PC-9 (cell line): ENCODE results near the gene FLAD1. TPM values are rescaled to one million over a fixed set of nuclear protein-coding genes. Genes with fewer than 3 reads are reported as not detected.

Experiments used
- BruUV-seq: library from RNA; stranded (reverse); fragments of 400-500 nt; replicated peaks from 2 replicates; lab custom pipeline; 2021; lab: Mats Ljungman, UMichigan
- CTCF ChIA-PET: fragments of 300-600 bp; sonication (Branson Sonifier 250); formaldehyde crosslinking; loops from one replicate; lab custom pipeline; 2022; ENCODE audit warnings: antibody characterized with exemption; lab: Charles Lee
- POLR2A ChIA-PET: fragments of 300-600 bp; sonication (Branson Sonifier 250); formaldehyde crosslinking; loops from one replicate; lab custom pipeline; 2022; ENCODE audit warnings: antibody characterized with exemption; ENCODE audit not compliant: unreplicated experiment; lab: Charles Lee
- DNase-seq, 2 experiments: peaks; one replicate each; pipeline versions ENCODE4 v3.0.0 to v3.0.0-alpha.2; 2015 to 2022; ENCODE audit warnings: mixed read lengths in 1 of 2
- H2AFZ ChIP-seq: fragments of 200-600 bp; sonication (generic); 2 replicates; pipeline ENCODE4 v1.8.1; 2017; ENCODE audit warnings: antibody characterized with exemption
- H3F3A ChIP-seq: fragments of 200-600 bp; sonication (generic); 2 replicates; pipeline ENCODE4 v1.8.1; 2017; ENCODE audit warnings: antibody characterized with exemption, mild to moderate bottlenecking, low read depth; ENCODE audit not compliant: insufficient read depth
- H3K27ac ChIP-seq: fragments of 200-600 bp; sonication (generic); 2 replicates; pipeline ENCODE4 v1.6.1; 2016; ENCODE audit warnings: mixed run types
- H3K27me3 ChIP-seq: fragments of 200-600 bp; sonication (generic); 2 replicates; pipeline ENCODE4 v1.6.1; 2016; ENCODE audit warnings: low read depth, mixed run types; ENCODE audit not compliant: insufficient read depth
- H3K36me3 ChIP-seq: fragments of 200-600 bp; sonication (generic); 2 replicates; pipeline ENCODE4 v1.6.1; 2016; ENCODE audit warnings: low read depth, mixed run types
- H3K4me1 ChIP-seq: fragments of 200-600 bp; sonication (generic); replicated peaks from 2 replicates; pipeline ENCODE4 v1.6.1; 2016; ENCODE audit warnings: mixed run types; ENCODE audit not compliant: insufficient read depth
- H3K4me2 ChIP-seq: fragments of 200-600 bp; sonication (generic); 2 replicates; pipeline ENCODE4 v1.6.1; 2017; ENCODE audit warnings: mixed run types
- H3K4me3 ChIP-seq: fragments of 200-600 bp; sonication (generic); 2 replicates; pipeline ENCODE4 v1.6.1; 2016; ENCODE audit warnings: mixed run types
- H3K79me2 ChIP-seq: fragments of 200-600 bp; sonication (generic); 2 replicates; pipeline ENCODE4 v1.6.1; 2017; ENCODE audit warnings: low read depth, mixed run types
- H3K9me2 ChIP-seq: fragments of 200-600 bp; sonication (generic); 2 replicates; pipeline ENCODE4 v1.8.1; 2017; ENCODE audit warnings: mild to moderate bottlenecking; ENCODE audit not compliant: insufficient read depth
- H3K9me3 ChIP-seq: fragments of 200-600 bp; sonication (generic); 2 replicates; pipeline ENCODE4 v1.8.1; 2016; ENCODE audit warnings: low read depth; ENCODE audit not compliant: insufficient read depth
- H4K20me1 ChIP-seq: fragments of 200-600 bp; sonication (generic); 2 replicates; pipeline ENCODE4 v1.8.1; 2017; ENCODE audit not compliant: insufficient read depth
- EZH2 ChIP-seq: fragments of 200-600 bp; sonication (generic); IDR thresholded peaks from 2 replicates; pipeline ENCODE4 v1.8.0; 2017; ENCODE audit warnings: antibody characterized with exemption, low read depth
- intact Hi-C: fragments of 100-400 bp; cut with micrococcal nuclease; formaldehyde crosslinking; loops from one replicate; pipeline ENCODE4 v1.10.0; 2022; ENCODE audit not compliant: unreplicated experiment
- total RNA-seq: library from RNA; stranded (reverse); gene quantifications from 2 replicates; pipeline ENCODE4 v1.2.3, GENCODE V29; 2021
- TF ChIP-seq, protein P1 (sequence below): fragments of 200-600 bp; sonication (generic); conservative IDR thresholded peaks from 2 replicates; pipeline ENCODE4 v1.6.1; 2017; ENCODE audit warnings: mixed run types, antibody characterized with exemption, mild to moderate bottlenecking, moderate library complexity

Gene FLAD1
- total RNA-seq, 1 experiment from 2014 or later: 54.2 TPM

GRCh38 chr1:154938604-154939399 is 44.3 kb upstream of the FLAD1 start:
- POLR2A ChIA-PET: interaction anchor here (0.6 kb wide), 1 partner anchor 384 kb away, joined by 3 read pairs; no protein-coding TSS in a partner anchor
- intact Hi-C loops: loop anchor here (1.0 to 5.0 kb wide), 2 partner anchors 17 to 312 kb away; partner anchors contain the start of gene PBXIP1
- Histone ChIP-seq H3F3A (peaks cover 18% of the 10 kb centered on the region; the same call in 1 of the 2 replicates), H3K9me3 (no peaks in the 10 kb centered on the region), H3K36me3 (no peaks in the 10 kb centered on the region), H3K4me3 (no peak overlapping the region), H3K4me1 (peaks cover 46% of the 10 kb centered on the region), H2AFZ (no peak overlapping the region), H3K9me2 (no peaks in the 10 kb centered on the region), H3K27me3 (no peaks in the 10 kb centered on the region), H3K79me2 (peaks cover 5% of the 10 kb centered on the region; the same call in 1 of the 2 replicates), H3K27ac (no peak overlapping the region), H4K20me1 (no peaks in the 10 kb centered on the region), H3K4me2 (peak overlapping the region; percentile 82; the same call in 1 of the 2 replicates)
- BruUV-seq: no TSS peak
- TF ChIP-seq, protein P1, sequence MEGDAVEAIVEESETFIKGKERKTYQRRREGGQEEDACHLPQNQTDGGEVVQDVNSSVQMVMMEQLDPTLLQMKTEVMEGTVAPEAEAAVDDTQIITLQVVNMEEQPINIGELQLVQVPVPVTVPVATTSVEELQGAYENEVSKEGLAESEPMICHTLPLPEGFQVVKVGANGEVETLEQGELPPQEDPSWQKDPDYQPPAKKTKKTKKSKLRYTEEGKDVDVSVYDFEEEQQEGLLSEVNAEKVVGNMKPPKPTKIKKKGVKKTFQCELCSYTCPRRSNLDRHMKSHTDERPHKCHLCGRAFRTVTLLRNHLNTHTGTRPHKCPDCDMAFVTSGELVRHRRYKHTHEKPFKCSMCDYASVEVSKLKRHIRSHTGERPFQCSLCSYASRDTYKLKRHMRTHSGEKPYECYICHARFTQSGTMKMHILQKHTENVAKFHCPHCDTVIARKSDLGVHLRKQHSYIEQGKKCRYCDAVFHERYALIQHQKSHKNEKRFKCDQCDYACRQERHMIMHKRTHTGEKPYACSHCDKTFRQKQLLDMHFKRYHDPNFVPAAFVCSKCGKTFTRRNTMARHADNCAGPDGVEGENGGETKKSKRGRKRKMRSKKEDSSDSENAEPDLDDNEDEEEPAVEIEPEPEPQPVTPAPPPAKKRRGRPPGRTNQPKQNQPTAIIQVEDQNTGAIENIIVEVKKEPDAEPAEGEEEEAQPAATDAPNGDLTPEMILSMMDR: no peak
- no peak for TF ChIP-seq EZH2
- DNase-seq: peak; percentile 50 to 86
- CTCF ChIA-PET: interaction anchor here (0.6 to 0.7 kb wide), 4 partner anchors 43 to 527 kb away, joined by 3 to 6 read pairs (median 4); no protein-coding TSS in a partner anchor

GRCh38 chr1:154940213-154940560 is 43.0 kb upstream of the FLAD1 start:
- TF ChIP-seq, protein P1: no peak
- no peak for TF ChIP-seq EZH2
- intact Hi-C loops: no loop called here
- peaks cover 18% of the 10 kb centered on the region; the same call in 1 of the 2 replicates for H3F3A ChIP-seq
- no peak overlapping the region for H2AFZ ChIP-seq
- H3K4me1 ChIP-seq: peaks cover 46% of the 10 kb centered on the region
- no peaks in the 10 kb centered on the region for H4K20me1 ChIP-seq
- ChIA-PET POLR2A (interaction anchor here (0.6 kb wide), 2 partner anchors 55 to 77 kb away, joined by 3 to 4 read pairs; no protein-coding TSS in a partner anchor), CTCF (interaction anchor here (0.7 kb wide), 2 partner anchors 114 to 181 kb away, joined by 4 to 10 read pairs; no protein-coding TSS in a partner anchor)
- H3K9me2 ChIP-seq: no peaks in the 10 kb centered on the region
- H3K27ac ChIP-seq: no peak overlapping the region
- no peaks in the 10 kb centered on the region for H3K27me3 ChIP-seq
- no peaks in the 10 kb centered on the region for H3K36me3 ChIP-seq
- no TSS peak for BruUV-seq
- no peak for DNase-seq
- no peak overlapping the region for H3K4me2 ChIP-seq
- H3K79me2 ChIP-seq: peaks cover 5% of the 10 kb centered on the region; the same call in 1 of the 2 replicates
- H3K4me3 ChIP-seq: no peak overlapping the region
- H3K9me3 ChIP-seq: no peaks in the 10 kb centered on the region

DNA sequence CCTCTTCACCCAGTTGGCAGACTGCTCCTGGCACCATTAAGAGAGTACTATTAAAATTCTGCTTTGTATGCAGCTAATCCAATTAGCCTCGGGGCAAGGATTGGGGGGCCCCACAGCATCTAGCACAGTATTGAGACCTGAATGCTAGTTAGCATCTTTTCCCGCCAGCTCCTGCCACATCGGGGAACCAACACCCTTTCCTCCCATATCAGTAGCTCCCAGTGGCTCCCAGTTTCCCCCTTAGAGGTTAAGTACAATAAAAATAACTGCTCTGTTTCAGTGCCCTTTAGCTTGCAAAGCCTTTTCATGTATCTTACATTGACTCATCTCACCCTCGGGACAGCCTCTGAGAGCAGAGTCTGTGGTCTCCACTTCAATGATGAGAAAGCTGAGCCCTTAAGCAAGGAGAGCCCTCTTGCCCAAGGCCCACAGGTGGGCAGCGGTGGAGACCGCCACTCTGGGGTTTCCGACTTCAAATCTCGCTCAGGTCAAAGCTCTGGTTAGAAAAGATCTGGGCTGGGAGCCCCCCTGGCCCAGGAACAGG is 42.4 kb upstream of the FLAD1 start:
- H3F3A ChIP-seq: peaks cover 18% of the 10 kb centered on the region; the same call in 1 of the 2 replicates
- peaks cover 44% of the 10 kb centered on the region for H3K4me1 ChIP-seq
- no peaks in the 10 kb centered on the region for H3K9me2 ChIP-seq
- TF ChIP-seq EZH2: no peak
- TF ChIP-seq, protein P1: no peak
- intact Hi-C loops: no loop called here
- ChIA-PET CTCF (interaction anchor here (0.6 kb wide), 1 partner anchor 24 kb away, joined by 3 read pairs; no protein-coding TSS in a partner anchor), POLR2A (interaction anchor here (0.6 kb wide), 2 partner anchors 55 to 76 kb away, joined by 3 to 4 read pairs; no protein-coding TSS in a partner anchor)
- H3K4me3 ChIP-seq: no peak overlapping the region
- H3K36me3 ChIP-seq: no peaks in the 10 kb centered on the region
- H3K9me3 ChIP-seq: no peaks in the 10 kb centered on the region
- peaks cover 5% of the 10 kb centered on the region; the same call in 1 of the 2 replicates for H3K79me2 ChIP-seq
- no TSS peak for BruUV-seq
- H2AFZ ChIP-seq: no peak overlapping the region
- no peak overlapping the region for H3K4me2 ChIP-seq
- no peaks in the 10 kb centered on the region for H3K27me3 ChIP-seq
- no peak for DNase-seq
- H4K20me1 ChIP-seq: no peaks in the 10 kb centered on the region
- no peak overlapping the region for H3K27ac ChIP-seq
